H1 (cell line): ENCODE data around the gene MIS18A. TPM values are rescaled to one million over a fixed set of nuclear protein-coding genes. Genes with fewer than 3 reads are reported as not detected.

Experiments
- CTCF ChIA-PET: fragments of 300-600 bp; sonication (Branson Sonifier 250); formaldehyde crosslinking; loops from one replicate; lab custom pipeline; 2021; ENCODE audit not compliant: partially characterized antibody; lab: Charles Lee
- POLR2A ChIA-PET: fragments of 300-600 bp; sonication (Branson Sonifier 250); formaldehyde crosslinking; loops from one replicate; lab custom pipeline; 2021; ENCODE audit warnings: inconsistent platforms; ENCODE audit not compliant: partially characterized antibody; lab: Charles Lee
- DNase-seq, 2 experiments: peaks; one replicate each; pipeline versions ENCODE4 v3.0.0 to v3.0.0-alpha.2; 2010 to 2022; ENCODE audit warnings: low spot score in 2 of 2, low read depth in 1 of 2, mixed read lengths in 1 of 2
- FAIRE-seq: peaks from 2 replicates; lab custom pipeline; 2011; peaks lifted over from hg19 to GRCh38; lab: Jason Lieb, UNC
- H2AFZ ChIP-seq: 2 replicates; pipeline ENCODE4 v1.8.1; 2012; ENCODE audit warnings: low read length, inconsistent platforms
- H2AK5ac ChIP-seq: 2 replicates; pipeline ENCODE4 v1.6.1; 2013; ENCODE audit warnings: low read depth, low read length
- H2BK120ac ChIP-seq: replicated peaks from 2 replicates; pipeline ENCODE3; 2013; ENCODE audit warnings: low read depth, low read length, inconsistent platforms
- H2BK12ac ChIP-seq: 2 replicates; pipeline ENCODE4 v1.6.1; 2013; ENCODE audit warnings: low read depth, low read length
- H2BK15ac ChIP-seq: 2 replicates; pipeline ENCODE4 v1.6.1; 2013; ENCODE audit warnings: low read length
- H2BK20ac ChIP-seq: 2 replicates; pipeline ENCODE4 v1.6.1; 2013; ENCODE audit warnings: low read length
- H2BK5ac ChIP-seq: 2 replicates; pipeline ENCODE4 v1.6.1; 2013; ENCODE audit warnings: low read depth, low read length
- H3K14ac ChIP-seq: 2 replicates; pipeline ENCODE4 v1.6.1; 2013; ENCODE audit warnings: inconsistent platforms; ENCODE audit not compliant: insufficient read length
- H3K18ac ChIP-seq: 2 replicates; pipeline ENCODE4 v1.6.1; 2013; ENCODE audit warnings: low read length; ENCODE audit errors: extremely low read depth
- H3K23ac ChIP-seq: 2 replicates; pipeline ENCODE4 v1.6.1; 2013; ENCODE audit warnings: inconsistent platforms; ENCODE audit not compliant: insufficient read length
- H3K23me2 ChIP-seq: 2 replicates; pipeline ENCODE4 v1.6.1; 2013; ENCODE audit warnings: low read depth, low read length
- H3K27ac ChIP-seq: 2 replicates; pipeline ENCODE4 v1.6.1; 2011; ENCODE audit warnings: low read depth, low read length, inconsistent platforms
- H3K27me3 ChIP-seq, 4 experiments: replicated peaks in 1 of 4; 1 replicate in 1 of 4; 2 replicates in 3 of 4; pipeline versions ENCODE4 v1.6.1 to v1.8.1; 2011 to 2013; ENCODE audit warnings: low read length in 3 of 4, mild to moderate bottlenecking in 3 of 4, inconsistent platforms in 2 of 4, mixed read lengths in 2 of 4, moderate library complexity in 1 of 4; ENCODE audit not compliant: control insufficient read depth in 3 of 4, insufficient read depth in 3 of 4; ENCODE audit errors: extremely low read depth in 1 of 4
- H3K36me3 ChIP-seq, 4 experiments: 2 replicates each; pipeline versions ENCODE4 v1.6.1 to v1.8.1; 2011 to 2013; ENCODE audit warnings: mild to moderate bottlenecking in 4 of 4, low read length in 3 of 4, moderate library complexity in 2 of 4, control low read depth in 1 of 4, inconsistent platforms in 1 of 4; ENCODE audit not compliant: insufficient read depth in 4 of 4, control insufficient read depth in 2 of 4
- H3K4ac ChIP-seq: replicated peaks from 2 replicates; pipeline ENCODE3; 2013; ENCODE audit warnings: low read length, low read depth, mixed read lengths, inconsistent platforms; ENCODE audit not compliant: insufficient read length
- H3K4me1 ChIP-seq, 4 experiments: replicated peaks in 1 of 4; 1 replicate in 1 of 4; 2 replicates in 3 of 4; pipeline versions ENCODE4 v1.6.1 to v1.8.1; 2011 to 2013; ENCODE audit warnings: low read length in 3 of 4, inconsistent platforms in 2 of 4, mixed read lengths in 1 of 4; ENCODE audit not compliant: insufficient read depth in 4 of 4, control insufficient read depth in 3 of 4
- H3K4me2 ChIP-seq, 2 experiments: 2 replicates each; pipeline versions ENCODE4 v1.6.1 to v1.8.1; 2011 to 2013; ENCODE audit warnings: low read depth in 2 of 2, low read length in 2 of 2, control low read depth in 1 of 2, inconsistent platforms in 1 of 2, mild to moderate bottlenecking in 1 of 2; ENCODE audit not compliant: insufficient read depth in 1 of 2
- H3K4me3 ChIP-seq, 4 experiments: fragments of 200-600, 300-600 bp in 1 of 4; sonication (generic), shearing (Covaris generic), sonication (Bioruptor Twin) in 1 of 4; 2 replicates each; pipeline versions ENCODE4 v1.5.1 to v1.8.1; 2011 to 2016; ENCODE audit warnings: low read length in 4 of 4, low read depth in 3 of 4, control low read depth in 2 of 4, inconsistent platforms in 2 of 4, mild to moderate bottlenecking in 2 of 4, mixed read lengths in 1 of 4, moderate library complexity in 1 of 4; ENCODE audit not compliant: insufficient read depth in 2 of 4; ENCODE audit errors: extremely low read depth in 1 of 4
- H3K56ac ChIP-seq: replicated peaks from 2 replicates; pipeline ENCODE3; 2013; ENCODE audit warnings: low read depth, mild to moderate bottlenecking, mixed read lengths, low read length, inconsistent platforms; ENCODE audit not compliant: insufficient read length
- H3K79me1 ChIP-seq: 2 replicates; pipeline ENCODE4 v1.6.1; 2013; ENCODE audit warnings: low read depth, low read length, control low read depth
- H3K79me2 ChIP-seq, 2 experiments: 2 replicates each; pipeline versions ENCODE4 v1.6.1 to v1.8.1; 2012 to 2013; ENCODE audit warnings: low read length in 2 of 2, mild to moderate bottlenecking in 2 of 2, inconsistent platforms in 1 of 2; ENCODE audit not compliant: insufficient read depth in 2 of 2, control insufficient read depth in 1 of 2
- H3K9ac ChIP-seq, 4 experiments: replicated peaks in 1 of 4; 1 replicate in 1 of 4; 2 replicates in 3 of 4; pipeline versions ENCODE4 v1.6.1 to v1.8.1; 2011 to 2013; ENCODE audit warnings: low read depth in 3 of 4, low read length in 3 of 4, control low read depth in 2 of 4, mild to moderate bottlenecking in 2 of 4, moderate library complexity in 2 of 4, inconsistent platforms in 1 of 4; ENCODE audit errors: extremely low read depth in 1 of 4
- H3K9me3 ChIP-seq, 2 experiments: 2 replicates each; pipeline versions ENCODE4 v1.6.1 to v1.8.1; 2012 to 2013; ENCODE audit warnings: mild to moderate bottlenecking in 2 of 2, moderate library complexity in 2 of 2, control low read depth in 1 of 2, inconsistent platforms in 1 of 2, low read depth in 1 of 2, low read length in 1 of 2, mixed read lengths in 1 of 2; ENCODE audit not compliant: insufficient read depth in 2 of 2
- H4K20me1 ChIP-seq, 2 experiments: replicated peaks in 1 of 2; 2 replicates each; pipeline versions ENCODE3 to v1.8.1; 2011 to 2013; ENCODE audit warnings: inconsistent platforms in 2 of 2, low read length in 2 of 2, mild to moderate bottlenecking in 1 of 2; ENCODE audit not compliant: insufficient read depth in 2 of 2, control insufficient read depth in 1 of 2
- H4K5ac ChIP-seq: 2 replicates; pipeline ENCODE4 v1.6.1; 2013; ENCODE audit warnings: low read length, low read depth, mixed read lengths, inconsistent platforms; ENCODE audit not compliant: insufficient read length
- H4K8ac ChIP-seq: 2 replicates; pipeline ENCODE4 v1.8.0; 2013; ENCODE audit warnings: mild to moderate bottlenecking, moderate library complexity, low read length, inconsistent platforms; ENCODE audit not compliant: insufficient read depth; ENCODE audit errors: extremely low read depth
- H4K91ac ChIP-seq: replicated peaks from 2 replicates; pipeline ENCODE3; 2013; ENCODE audit warnings: low read length, mixed read lengths, inconsistent platforms; ENCODE audit not compliant: insufficient read length
- EP300 ChIP-seq, 2 experiments: IDR thresholded peaks; 1 replicate in 1 of 2; 2 replicates in 1 of 2; pipeline ENCODE4 v1.6.1; 2011 to 2012; ENCODE audit warnings: low read depth in 2 of 2, low read length in 2 of 2, mild to moderate bottlenecking in 2 of 2, borderline replicate concordance in 1 of 2, inconsistent platforms in 1 of 2, moderate library complexity in 1 of 2
- JUN ChIP-seq: IDR thresholded peaks from 2 replicates; pipeline ENCODE4 v1.6.1; 2011; ENCODE audit warnings: low read depth, mild to moderate bottlenecking, improper control_type of control experiment, low read length
- KDM1A ChIP-seq: fragments of 200-600, 300-600 bp; sonication (generic); IDR thresholded peaks from 2 replicates; pipeline ENCODE4 v1.7.1; 2016; ENCODE audit warnings: mild to moderate bottlenecking, low read length, borderline replicate concordance
- SRF ChIP-seq: IDR thresholded peaks from 2 replicates; pipeline ENCODE4 v1.6.1; 2011; ENCODE audit warnings: mild to moderate bottlenecking, low read depth, low read length, moderate library complexity
- WGBS, 2 experiments: shearing (Covaris generic) in 1 of 2; methylation state at CpG; one replicate each; pipeline versions ENCODE4 v1.1.6 to v1.1.7; 2013 to 2015; ENCODE audit warnings: low lambda C conversion rate in 2 of 2, mixed read lengths in 2 of 2, inconsistent platforms in 1 of 2, low coverage in 1 of 2, missing lambda C conversion rate in 1 of 2; ENCODE audit not compliant: insufficient replicate concordance in 2 of 2, insufficient coverage in 1 of 2, insufficient read length in 1 of 2; ENCODE audit errors: extremely low coverage in 1 of 2, missing lambda C conversion rate in 1 of 2; 5-methylcytosine and 5-hydroxymethylcytosine counted together
- polyA plus RNA-seq, 7 experiments: library from polyadenylated mRNA; depleted of rRNA in 3 of 7; stranded (reverse) in 5 of 7; unstranded in 2 of 7; fragments of >200 nt in 5 of 7; fragments of 200-250 nt in 2 of 7; gene quantifications; 1 replicate in 5 of 7; 2 replicates in 1 of 7; 4 replicates in 1 of 7; pipeline versions ENCODE4 v1.2.1 to v1.2.3, GENCODE V29; 2011 to 2013; ENCODE audit warnings: missing spikeins in 2 of 7, mixed read lengths in 2 of 7
- total RNA-seq: library from RNA; stranded (reverse); fragmentation: NEBNext Ultra II Directional; extraction: Animal tissue kit (Norgen Biotek cat#: 25700); gene quantifications from 2 replicates; pipeline ENCODE4 v1.2.1, GENCODE V29; 2021

Gene MIS18A
- total and polyA plus RNA-seq, 2 of the 8 experiments (the other 6 are each of a cell fraction or from before 2014, with no cell fraction given): 28.9 to 53.0 TPM

- no peak for FAIRE-seq
- Histone ChIP-seq H3K4me2 (no peak overlapping the region), H4K8ac (no peak overlapping the region), H3K79me2 (no peaks in the 10 kb centered on the region), H2BK5ac (no peak overlapping the region; the same call in 1 of the 2 replicates), H3K27ac (no peak overlapping the region), H4K20me1 (peaks cover 0 to 12% of the 10 kb centered on the region in 2 experiments), H4K91ac (no peak overlapping the region), H3K4me3 (no peak overlapping the region), H4K5ac (no peak overlapping the region), H2BK20ac (no peak overlapping the region), H2BK12ac (no peak overlapping the region), H3K56ac (no peak overlapping the region), H3K14ac (no peak overlapping the region), H2BK120ac (no peak overlapping the region), H3K23ac (no peak overlapping the region), H3K36me3 (peaks cover 37 to 66% (median 62%) of the 10 kb centered on the region in 4 experiments; a peak in 7 of 8 replicates), H3K18ac (no peak overlapping the region), H3K79me1 (peaks cover 4% of the 10 kb centered on the region; the same call in 1 of the 2 replicates), H2BK15ac (no peak overlapping the region), H2AFZ (no peak overlapping the region), H3K9ac (no peak overlapping the region), H3K4ac (no peak overlapping the region), H3K4me1 (no peaks in the 10 kb centered on the region), H3K23me2 (no peaks in the 10 kb centered on the region), H3K9me3 (no peaks in the 10 kb centered on the region), H3K27me3 (no peaks in the 10 kb centered on the region), H2AK5ac (no peak overlapping the region)
- DNase-seq: no peak
- ChIA-PET POLR2A (no interaction called here), CTCF (interaction anchor here (1.4 to 2.9 kb wide), 2 partner anchors 10 to 18 kb away, joined by 3 to 13 read pairs; partner anchors contain the start of gene MRAP)
- 92% methylated on average over 22 of the region's 22 CpGs; no CpG with 5 or more reads in 1 of the 2 experiments for WGBS, 2 experiments
- TF ChIP-seq JUN: no peak
- TF ChIP-seq SRF: no peak
- no peak for TF ChIP-seq KDM1A
- TF ChIP-seq EP300 (IDR thresholded peaks at IDR 0.05; ENCODE audit: borderline replicate concordance in 1 of 2, low read depth in 2 of 2, low read length in 2 of 2): no peak
These were observed 37.7 kb upstream of the MIS18A start for GRCh38 chr21:32316361-32317215.
